ENCODE data around the gene DLEC1.
"Not testable (repeated sequence)": the region's sequence is repeated elsewhere in the genome, so short reads cannot be mapped to it uniquely, and the experiment has no call there.

The DLEC1 gene

DNA sequence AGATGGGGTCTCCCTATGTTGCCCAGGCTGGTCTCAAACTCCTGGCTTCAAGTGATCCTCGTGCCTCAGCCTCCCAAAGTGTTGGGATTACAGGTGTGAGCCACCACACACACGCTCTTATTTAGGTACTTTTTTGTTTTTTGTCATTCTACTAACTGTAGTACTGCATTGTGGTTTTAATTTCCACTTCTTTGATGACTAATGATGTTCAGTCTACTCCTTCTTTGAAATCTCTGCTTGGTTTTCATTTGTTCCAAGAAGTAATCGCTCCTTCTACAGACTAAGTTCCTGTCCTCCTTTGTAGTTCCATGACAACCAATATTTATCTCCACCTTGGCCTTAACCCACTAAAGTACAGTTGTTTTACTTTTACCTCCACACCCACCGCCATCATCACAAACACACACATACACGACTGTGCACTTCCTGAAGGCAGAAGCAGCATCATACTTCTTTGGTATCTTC is 529 bp upstream of the DLEC1 start:
- no peak for DNase-seq (ENCODE audit: low read depth in 2 of 2)

DNA sequence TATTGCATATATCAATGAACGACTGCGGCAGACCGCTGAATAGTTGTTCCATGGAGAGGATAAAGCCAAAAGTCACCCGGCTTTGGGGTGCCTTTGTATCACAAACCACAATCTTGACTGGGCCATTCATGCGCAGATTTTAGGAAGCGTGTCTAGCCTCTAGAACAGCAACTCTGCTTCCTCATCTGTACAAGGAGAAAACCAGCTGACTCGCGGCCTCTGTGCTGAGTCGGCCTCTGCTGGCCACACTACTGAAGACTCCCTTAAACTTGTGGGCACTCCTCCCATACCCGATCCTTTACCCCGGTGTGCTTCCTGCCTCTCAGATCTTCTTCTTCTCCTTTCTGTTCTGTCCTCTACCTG is 872 bp downstream of the DLEC1 start:
- no peak for DNase-seq (ENCODE audit: low read depth in 2 of 2)

DNA sequence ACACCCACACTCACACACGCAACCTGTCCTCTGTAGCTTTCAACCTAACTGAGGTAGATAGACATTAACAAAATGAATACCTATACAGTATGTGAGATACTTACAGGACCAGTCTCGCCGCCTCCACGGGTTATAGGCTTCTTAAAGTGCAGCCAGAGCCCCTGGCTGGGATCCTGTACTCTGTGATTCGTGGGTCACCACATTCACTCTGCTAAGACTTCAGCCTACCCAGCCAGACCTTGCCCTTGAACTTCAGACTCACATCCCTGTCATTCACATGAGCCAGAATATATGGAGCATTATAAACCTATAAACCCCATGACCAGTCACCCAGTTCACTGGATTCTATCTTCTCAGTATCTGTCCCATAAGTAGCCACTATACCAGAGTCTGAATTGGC is 1.4 kb downstream of the DLEC1 start:
- no peak for DNase-seq (ENCODE audit: low read depth in 2 of 2)

DNA sequence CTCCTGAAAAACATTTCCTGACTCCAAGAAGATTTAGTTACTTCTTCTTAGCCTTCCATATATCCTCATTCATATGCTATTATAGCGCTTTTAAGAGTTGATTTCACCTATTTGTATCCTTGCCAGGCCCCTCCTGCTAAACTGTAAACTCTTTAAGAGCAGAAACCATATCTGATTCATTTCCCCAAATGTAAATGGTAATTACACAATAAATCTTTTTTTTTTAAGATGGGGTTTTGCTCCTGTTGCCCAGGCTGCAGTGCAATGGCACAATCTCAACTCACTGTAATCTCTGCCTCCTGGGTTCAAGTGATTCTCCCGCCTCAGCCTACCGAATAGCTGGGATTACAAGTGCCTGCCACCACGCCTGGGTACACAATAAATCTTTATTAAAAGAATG is 4.5 kb downstream of the DLEC1 start:
- DNase-seq (ENCODE audit: low read depth in 2 of 2) = no peak

DNA sequence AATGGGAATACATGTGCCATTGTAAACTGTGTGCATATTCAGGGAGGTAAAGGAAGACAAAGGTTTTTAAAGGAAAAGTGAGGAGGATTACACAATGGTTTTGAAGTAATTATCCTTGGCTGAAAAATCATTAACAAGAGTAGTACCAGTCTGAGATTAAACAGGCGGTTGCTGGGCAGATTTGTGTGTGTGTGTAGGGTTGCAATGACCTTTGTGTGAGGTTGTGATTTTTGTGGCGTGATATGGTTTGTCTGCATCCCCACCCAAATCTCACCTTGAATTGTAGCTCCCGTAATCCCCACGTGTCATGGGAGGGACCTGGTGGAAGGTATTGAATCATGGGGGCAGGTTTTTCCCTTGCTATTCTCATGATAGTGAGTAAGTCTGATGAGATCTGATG is 7.0 kb downstream of the DLEC1 start:
- DNase-seq (ENCODE audit: low read depth in 2 of 2) = no peak

DNA sequence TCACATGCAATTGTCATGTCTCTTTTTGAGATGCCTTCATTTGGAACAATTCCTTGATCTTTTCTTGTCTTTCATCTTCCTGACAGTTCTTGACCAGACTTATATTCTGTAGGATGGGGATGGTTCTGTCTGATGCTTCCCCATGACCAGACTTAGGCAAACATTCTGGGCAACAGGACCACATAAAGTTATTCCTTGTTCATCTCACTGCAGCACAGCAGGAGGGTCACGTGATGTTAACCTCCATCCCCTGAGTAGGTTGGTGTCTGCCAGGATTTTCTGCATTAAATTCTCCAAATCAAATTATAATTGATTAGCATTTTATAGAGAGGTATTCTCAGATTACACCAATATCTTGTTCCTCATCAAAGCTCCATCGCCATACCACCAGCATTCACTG is 7.8 kb downstream of the DLEC1 start:
- DNase-seq (ENCODE audit: low read depth in 2 of 2) = no peak

DNA sequence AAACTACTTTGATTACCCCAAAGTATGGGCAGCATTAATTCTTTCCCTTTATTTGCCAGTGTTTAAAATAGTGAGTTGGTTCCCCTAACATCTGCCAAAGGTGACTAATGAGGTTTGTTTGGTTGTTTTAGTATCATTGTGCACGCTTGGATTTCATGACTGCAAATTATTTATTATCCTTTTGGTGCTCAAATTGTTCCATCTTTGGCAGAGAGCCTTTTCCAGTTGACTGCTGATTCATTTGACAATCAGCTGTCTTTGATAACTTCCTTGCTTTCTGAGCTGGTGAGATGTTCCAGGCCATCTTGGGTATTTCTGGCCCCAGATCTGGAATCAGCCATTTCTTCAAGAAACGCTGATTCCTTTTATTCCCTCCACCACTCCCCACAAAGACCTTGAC is 8.9 kb downstream of the DLEC1 start:
- DNase-seq (ENCODE audit: low read depth in 2 of 2) = no peak

DNA sequence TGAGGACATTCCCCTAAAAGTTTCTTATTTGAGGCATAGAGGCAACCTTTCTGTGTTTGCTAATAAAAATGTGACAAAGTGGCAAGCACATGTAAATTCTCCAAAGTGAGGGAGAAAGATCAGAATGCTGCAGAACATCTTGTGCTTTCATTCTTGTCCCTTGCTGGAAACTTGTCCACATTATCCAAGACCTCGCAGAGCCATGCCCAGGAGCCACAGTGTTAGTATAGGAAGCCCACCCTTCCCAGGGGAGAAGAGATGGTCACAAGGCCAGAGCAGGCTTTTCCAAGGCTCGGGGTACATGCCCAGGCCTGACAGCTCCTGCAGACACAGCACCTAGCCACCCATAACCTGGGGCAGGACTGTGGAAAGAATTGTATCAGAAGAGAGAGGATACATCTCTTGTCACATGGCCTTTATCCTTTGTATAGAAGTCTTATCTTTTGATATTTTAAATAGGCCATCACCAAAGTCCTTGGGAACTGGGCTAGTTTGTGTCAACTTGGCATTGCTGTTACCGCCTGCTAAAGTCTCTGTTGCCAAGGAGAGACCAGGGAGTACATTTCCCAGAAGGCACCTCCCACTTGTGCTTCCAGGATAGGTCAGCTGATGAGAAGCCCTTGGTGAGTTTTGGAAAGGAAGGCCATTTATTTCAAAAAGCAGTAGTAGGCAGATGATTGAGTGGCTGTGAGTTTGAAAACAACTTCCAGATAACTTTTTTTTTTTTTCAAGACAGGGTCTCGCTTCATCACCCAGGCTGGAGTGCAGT is 10.5 kb downstream of the DLEC1 start:
- no peak for DNase-seq (ENCODE audit: low read depth in 2 of 2)

DNA sequence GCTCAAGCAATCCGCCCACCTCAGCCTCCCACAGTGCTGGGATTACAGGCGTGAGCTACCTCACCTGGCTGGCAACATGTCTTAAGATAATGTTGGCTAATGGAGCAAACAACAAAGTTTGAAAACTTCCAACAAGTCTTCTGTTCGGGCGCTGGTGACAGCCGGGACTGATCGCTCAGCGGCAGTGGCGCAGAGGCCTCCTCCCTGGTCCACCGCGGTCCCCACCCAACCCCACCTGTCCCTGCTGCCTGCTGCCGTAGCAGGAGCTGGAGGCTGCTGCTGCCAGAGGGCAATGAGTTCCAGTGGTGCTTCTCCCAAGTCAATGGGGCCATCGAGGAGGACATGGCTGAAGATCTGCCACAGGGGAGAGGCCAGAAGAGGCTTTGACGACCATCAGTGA is 12.1 kb downstream of the DLEC1 start:
- no peak for DNase-seq (ENCODE audit: low read depth in 2 of 2)

DNA sequence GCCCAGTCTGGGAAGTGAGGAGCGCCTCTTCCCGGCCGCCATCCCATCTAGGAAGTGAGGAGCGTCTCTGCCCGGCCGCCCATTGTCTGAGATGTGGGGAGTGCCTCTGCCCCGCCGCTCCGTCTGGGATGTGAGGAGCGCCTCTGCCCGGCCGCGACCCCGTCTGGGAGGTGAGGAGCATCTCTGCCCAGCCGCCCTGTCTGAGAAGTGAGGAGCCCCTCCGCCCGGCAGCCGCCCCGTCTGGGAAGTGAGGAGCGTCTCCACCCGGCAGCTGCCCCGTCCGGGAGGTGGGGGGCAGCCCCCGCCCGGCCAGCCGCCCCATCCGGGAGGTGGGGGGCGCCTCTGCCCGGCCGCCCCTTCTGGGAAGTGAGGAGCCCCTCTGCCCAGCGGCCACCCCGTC is 14.3 kb downstream of the DLEC1 start:
- DNase-seq (ENCODE audit: low read depth in 2 of 2) = not testable (repeated sequence)

DNA sequence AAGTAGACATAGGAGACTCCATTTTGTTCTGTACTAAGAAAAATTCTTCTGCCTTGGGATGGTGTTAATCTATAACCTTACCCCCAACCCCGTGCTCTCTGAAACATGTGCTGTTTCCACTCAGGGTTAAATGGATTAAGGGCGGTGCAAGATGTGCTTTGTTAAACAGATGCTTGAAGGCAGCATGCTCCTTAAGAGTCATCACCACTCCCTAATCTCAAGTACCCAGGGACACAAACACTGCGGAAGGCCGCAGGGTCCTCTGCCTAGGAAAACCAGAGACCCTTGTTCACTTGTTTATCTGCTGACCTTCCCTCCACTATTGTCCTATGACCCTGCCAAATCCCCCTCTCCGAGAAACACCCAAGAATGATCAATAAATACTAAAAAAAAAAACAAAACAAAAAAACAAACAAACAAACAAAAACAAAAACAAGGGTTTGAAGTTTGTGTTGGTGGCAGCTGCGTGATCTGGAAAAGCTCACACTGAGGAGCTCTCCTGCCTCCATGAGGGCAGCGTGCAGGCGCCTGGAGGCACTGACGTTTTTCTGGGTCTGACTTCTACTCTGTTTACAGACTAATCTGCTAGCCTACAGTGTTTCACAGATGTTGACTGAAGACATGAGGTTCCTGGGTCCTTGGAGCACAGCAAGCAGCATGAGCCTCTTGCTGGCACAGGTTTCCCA is 14.9 kb downstream of the DLEC1 start:
- DNase-seq (ENCODE audit: low read depth in 2 of 2) = not testable (repeated sequence)

DNA sequence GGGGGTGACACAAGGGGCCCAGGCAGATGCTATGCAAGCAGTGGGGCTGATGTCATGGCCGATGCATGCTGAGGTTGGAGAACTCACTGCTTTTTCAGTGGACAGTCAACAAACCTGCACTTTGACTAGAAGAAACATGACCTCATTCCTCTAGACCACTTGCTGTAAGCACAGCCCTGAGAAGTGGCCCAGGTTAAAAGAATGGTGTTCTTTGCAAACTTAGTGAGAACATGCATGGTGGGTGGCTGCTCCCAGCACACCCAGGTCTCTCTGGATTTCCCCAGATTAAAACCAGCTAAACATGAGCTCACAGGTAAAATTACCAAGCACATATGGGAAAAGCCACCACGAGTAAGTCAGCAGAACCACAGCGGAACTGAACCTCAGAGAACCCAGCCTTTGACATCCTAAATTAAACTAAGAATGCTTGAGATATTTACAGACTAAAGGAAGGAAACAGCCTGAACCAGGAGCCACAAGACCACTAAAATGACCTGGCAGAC is 15.5 kb downstream of the DLEC1 start:
- DNase-seq (ENCODE audit: low read depth in 2 of 2) = no peak

DNA sequence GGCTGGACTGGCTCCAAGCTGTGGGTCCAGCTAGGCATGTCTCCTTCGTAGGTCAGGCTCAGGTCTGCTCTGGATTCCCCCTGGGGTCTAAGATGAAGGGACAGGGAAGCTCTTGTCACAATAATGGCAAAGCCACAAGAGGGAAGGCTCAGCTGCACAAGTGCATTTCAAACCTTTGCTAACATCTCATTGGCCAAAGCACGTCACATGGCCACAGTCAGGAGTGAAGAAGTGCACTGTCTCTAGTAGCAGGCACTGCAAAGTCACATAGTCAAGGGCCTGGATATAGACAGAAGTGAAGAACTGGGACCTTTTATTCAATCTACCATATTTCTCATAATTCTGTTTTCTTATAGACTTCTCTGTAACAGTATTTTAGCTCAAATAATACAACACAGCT is 20.1 kb downstream of the DLEC1 start:
- no peak for DNase-seq (ENCODE audit: low read depth in 2 of 2)

DNA sequence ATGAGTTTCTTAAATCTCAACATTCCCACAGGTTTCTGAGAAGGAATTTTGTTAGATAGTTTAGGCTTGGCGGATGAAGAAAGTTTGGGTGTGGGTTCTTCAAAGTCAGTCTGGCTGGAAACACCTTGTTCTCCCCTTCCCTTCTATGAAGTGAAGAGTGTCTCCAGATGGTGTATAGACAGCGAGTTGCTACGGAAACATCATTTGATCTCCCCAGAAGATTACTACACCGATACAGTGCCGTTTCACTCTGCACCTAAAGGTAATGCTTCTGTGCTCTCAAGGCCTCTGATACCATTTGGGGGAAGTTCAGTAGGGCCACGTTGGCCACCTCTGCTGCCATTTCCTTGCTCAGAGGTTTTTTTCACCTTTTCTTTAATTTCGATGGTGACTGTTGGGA is 20.6 kb downstream of the DLEC1 start:
- no peak for DNase-seq (ENCODE audit: low read depth in 2 of 2)

DNA sequence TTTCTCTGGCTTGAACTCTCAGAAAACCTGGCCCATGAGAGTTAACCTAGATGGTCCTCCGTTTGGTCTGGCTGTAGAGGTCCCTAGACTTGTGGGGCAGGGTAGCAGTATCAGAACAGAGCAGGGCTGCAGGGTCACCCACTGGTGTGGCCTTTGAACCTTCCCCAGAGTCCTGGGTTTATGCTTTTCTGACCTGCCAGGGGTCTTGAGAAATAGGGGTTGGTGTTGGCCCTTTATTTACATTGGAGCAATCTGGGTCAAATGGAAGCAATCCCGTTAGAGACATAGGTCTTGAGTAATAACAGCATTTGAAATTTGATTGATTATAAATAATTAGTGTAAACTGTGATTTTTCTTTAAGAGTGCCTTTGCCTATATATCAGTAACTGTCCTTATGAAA is 23.8 kb downstream of the DLEC1 start:
- no peak for DNase-seq (ENCODE audit: low read depth in 2 of 2)

DNA sequence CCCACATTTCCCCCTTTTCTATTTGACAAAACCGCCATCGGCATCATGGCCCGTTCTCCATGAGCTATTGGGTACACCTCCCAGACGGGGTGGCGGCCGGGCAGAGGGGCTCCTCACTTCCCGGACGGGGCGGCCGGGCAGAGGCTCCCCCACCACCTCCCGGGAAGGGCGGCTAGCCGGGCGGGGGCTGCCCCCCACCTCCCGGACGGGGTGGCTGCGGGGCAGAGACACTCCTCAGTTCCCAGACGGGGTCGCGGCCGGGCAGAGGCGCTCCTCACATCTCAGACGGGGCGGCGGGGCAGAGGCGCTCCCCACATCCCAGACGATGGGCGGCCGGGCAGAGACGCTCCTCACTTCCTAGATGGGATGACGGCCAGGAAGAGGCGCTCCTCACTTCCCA is 25.4 kb downstream of the DLEC1 start:
- DNase-seq (ENCODE audit: low read depth in 2 of 2) = not testable (repeated sequence)

DNA sequence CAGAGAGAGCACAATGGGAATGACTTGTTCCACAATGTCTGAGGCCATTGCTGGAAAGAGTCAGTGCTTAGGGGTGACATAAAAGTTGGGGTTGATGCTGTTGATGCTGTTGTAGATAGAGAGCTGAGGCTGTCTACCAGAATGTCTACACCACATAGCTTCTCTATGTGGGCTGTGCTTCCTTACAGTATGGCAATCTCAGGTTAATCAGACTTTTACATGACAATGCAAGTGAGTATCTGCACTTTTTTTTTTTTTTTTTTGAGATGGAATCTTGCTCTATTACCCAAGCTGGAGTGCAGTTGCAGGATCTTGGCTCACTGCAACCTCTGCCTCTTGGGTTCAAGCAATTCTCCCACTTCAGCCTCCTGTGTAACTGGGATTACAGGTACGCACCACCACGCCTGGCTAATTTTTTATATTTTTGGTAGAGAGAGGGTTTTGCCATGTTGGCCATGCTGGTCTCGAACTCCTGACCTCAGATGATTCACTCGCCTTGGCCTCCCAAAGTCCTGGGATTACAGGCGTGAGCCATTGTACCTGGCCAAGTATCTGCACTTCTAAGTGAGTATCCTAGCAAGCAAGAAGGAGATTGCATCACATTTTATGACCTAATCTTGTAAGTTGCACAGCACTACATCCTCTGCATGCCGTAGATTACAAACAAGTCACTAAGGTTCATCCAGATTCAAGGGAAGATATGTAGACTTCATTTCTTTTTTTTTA is 28.7 kb downstream of the DLEC1 start:
- no peak for DNase-seq (ENCODE audit: low read depth in 2 of 2)

DNA sequence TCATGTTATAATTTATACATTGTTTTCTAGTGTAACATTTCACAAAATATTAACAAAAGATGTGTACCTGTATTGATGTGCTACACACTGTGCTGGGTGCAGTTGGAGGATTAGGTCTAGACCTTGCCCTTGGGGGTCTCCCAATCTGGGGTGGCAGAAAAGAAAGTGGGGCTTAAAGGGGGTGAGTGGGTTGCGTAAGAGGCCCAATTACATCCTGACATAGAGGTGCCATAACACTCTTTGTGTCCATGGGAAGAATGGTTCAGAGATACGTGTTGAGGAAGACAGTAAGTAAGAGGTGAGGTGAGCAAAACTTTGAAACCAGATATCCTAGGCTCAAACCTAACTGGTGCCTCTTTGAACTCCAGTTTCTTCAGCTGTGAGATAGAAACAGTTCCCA is 31.0 kb downstream of the DLEC1 start:
- DNase-seq (ENCODE audit: low read depth in 2 of 2) = no peak

DNA sequence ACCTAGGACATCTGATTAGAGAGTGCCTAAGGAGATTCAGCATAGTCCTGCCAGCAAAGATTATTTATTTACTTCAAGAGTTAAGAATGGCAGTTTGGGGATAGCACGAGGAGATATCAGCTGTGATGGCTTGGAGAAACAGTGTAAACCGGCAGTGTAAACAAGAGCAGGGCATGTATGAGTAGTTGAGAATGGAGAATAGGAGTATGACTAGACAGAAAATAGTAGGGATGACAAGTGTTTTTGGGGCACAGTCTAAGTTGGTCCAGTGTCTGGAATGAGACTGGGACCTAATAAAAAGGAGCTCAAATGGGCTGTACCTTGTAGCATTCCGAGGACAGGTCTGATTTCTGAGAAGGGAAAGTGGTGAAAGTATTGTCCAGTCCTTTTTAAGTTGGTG is 38.1 kb downstream of the DLEC1 start:
- not testable (repeated sequence) for DNase-seq (ENCODE audit: low read depth in 2 of 2)

DNA sequence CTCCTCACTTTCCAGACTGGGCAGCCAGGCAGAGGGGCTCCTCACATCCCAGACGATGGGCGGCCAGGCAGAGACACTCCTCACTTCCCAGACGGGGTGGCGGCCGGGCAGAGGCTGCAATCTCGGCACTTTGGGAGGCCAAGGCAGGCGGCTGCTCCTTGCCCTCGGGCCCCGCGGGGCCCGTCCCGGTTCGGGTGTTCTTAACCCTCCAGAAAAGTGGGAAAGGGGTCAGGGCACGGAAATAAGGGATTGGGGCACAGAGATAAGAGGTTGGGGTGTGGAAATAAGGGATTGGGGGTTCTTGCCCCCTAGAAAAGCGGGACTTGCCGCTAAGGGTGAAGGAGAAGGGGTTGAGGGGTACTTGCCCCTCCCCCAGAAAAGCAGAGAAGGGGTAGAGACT is 43.3 kb downstream of the DLEC1 start:
- not testable (repeated sequence) for DNase-seq (ENCODE audit: low read depth in 2 of 2)

DNA sequence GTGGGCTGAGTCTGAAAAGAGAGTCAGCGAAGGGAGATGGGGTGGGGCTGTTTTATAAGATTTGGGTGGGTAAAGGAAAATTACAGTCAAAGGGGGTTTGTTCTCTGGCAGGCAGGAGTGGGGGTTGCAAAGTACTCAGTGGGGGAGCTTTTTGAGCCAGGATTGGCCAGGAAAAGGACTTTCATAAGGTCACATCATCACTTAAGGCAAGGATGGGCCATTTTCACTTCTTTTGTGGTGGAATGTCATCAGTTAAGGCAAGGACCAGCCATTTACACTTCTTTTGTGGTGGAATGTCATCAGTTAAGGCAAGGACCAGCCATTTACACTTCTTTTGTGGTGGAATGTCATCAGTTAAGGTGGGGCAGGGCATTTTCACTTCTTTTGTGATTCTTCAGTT is 44.2 kb downstream of the DLEC1 start:
- not testable (repeated sequence) for DNase-seq (ENCODE audit: low read depth in 2 of 2)

DNA sequence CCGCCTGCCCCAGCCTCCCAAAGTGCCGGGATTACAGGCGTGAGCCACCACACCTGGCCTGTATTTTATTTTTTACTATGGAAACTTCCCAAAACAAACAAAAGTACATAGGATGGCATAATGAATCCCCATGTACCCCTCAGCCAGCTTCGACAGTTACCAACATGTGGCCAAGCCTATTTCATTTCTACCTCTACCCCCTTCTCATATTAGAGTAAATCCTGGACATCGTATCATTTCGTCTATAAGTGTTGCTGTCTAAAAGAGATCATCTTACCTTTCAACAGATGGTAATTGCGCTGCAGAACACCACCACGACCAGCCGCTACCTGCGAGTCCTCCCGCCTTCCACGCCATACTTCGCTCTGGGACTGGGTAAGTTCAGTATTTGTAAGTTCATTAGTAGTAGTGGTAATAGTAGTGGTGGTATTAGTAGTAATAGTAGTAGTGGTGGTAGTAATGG is 44.9 kb downstream of the DLEC1 start:
- no peak for DNase-seq (ENCODE audit: low read depth in 2 of 2)
